HG02852 (cell line): ENCODE data around the gene CTSD.
A peak's percentile ranks its signal among the peaks of the same experiment; 100 is the strongest.
"Not testable (repeated sequence)": the region's sequence is repeated elsewhere in the genome, so short reads cannot be mapped to it uniquely, and the experiment has no call there.

Experiments used
- ATAC-seq: cut with Tn5 transposase; IDR thresholded peaks from one replicate; pipeline ENCODE4 v1.9.1; 2021; ENCODE audit warnings: mild to moderate bottlenecking, moderate library complexity; ENCODE audit not compliant: unreplicated experiment

CTSD gene

DNA sequence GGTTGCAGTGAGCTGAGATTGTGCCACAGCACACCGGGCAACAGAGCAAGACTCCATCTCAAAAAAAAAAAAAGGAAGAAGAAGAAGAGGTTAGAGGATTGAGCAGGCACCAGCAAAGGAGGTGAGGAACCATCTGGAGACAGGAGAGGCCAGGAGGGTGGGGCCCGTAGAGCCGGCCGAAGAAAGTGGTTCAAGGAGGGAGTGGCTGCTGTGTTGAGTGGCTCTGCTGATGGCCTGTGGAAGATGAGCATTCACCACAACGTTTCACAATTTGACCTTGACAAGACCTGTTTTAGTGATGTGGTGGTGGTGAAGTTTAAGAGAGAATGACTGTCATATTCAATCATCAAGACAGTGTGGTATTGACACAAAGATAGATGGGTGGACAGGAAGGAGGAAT is 6.8 kb upstream of the CTSD start:
- no peak for ATAC-seq

DNA sequence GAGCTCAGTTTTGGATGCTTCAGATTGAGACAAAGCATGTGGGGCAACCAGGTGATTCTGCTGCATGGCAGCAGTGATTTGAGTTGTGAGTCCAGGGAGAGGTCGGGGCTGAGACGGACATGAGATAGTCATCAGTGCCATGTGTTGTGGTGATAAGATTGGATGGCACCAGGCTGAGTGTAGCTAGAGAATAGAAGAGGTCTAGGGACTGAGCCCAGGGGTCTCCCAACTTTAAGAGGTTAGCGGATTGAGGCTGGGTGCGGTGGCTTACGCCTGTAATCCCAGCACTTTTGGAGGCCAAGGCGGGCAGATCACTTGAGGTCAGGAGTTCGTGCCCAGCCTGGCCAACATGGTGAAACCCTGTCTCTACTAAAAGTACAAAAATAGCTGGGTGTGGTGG is 6.3 kb upstream of the CTSD start:
- no peak for ATAC-seq

GRCh38 chr11:1769304-1769936 is 5.7 kb upstream of the CTSD start:
- not testable (repeated sequence) for ATAC-seq

DNA sequence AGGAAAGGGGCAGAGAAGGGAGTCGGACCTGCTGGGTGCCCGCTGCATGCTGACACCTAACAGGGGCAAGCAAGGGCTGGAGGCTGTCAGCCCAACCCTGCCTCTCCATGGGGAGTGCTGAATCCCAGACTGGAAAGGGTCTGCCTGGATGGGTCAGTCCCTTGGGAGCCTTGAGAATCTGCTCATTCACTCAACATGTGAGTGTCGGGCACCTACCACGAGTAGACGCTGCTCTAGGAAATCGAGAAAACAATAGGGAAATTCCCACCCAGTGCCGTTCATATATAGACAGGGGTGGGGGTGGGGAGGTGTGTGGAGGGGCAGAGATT is 4.4 kb upstream of the CTSD start:
- ATAC-seq, result no peak

- no peak for ATAC-seq
Observed at GRCh38 chr11:1767399-1768140, 3.8 kb upstream of the CTSD start.

GRCh38 chr11:1766719-1767398 is 3.1 kb upstream of the CTSD start:
- ATAC-seq, result no peak

DNA sequence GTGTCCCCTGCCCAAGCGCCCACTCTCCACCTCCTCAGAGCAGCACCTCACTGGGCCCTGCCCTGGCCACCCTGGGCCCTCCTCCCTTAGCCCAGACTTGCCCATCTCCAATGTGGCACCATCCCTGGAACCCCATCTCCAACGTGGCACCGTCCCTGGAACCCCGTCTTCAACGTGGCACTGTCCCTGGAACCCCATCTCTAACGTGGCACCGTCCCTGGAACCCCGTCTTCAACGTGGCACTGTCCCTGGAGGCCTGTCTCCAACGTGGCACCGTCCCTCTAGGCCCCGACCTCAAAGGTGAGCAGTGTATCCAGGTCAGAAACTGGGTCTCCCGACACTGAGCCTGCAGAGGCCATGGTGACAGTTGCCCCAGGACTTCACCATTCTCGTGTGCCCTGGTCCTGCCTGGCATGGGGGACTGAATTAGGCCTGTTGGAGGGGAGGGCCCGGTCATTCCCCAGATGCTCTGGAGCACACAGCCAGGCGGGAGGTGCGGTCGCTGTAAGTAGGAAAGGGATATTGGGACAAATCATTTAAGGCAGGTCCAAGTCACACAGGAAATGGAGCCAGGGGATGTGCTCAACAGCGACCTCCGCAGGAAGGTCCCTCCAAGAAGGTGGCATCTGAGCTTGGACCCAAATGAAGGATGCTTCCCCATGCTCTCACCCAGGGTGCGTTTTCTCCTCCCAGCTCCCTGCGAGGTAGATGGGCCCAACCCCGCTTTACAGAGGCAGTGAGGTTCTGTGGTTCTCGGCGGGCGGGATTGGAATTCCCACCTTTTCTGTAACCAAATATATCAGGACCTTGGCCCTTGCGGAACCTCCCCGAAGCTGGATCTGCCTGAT is 2.4 kb upstream of the CTSD start:
- no peak for ATAC-seq

GRCh38 chr11:1763336-1763795 is 361 bp downstream of the CTSD start:
- peak; percentile 34 for ATAC-seq

- no peak for ATAC-seq
Observed at GRCh38 chr11:1762537-1763302, 1.0 kb downstream of the CTSD start.

- ATAC-seq, result no peak
Observed at GRCh38 chr11:1761857-1762536, 1.7 kb downstream of the CTSD start.

- ATAC-seq, result no peak
Observed at GRCh38 chr11:1761110-1761856, 2.4 kb downstream of the CTSD start.

GRCh38 chr11:1760351-1761109 is 3.2 kb downstream of the CTSD start:
- ATAC-seq, result no peak

DNA sequence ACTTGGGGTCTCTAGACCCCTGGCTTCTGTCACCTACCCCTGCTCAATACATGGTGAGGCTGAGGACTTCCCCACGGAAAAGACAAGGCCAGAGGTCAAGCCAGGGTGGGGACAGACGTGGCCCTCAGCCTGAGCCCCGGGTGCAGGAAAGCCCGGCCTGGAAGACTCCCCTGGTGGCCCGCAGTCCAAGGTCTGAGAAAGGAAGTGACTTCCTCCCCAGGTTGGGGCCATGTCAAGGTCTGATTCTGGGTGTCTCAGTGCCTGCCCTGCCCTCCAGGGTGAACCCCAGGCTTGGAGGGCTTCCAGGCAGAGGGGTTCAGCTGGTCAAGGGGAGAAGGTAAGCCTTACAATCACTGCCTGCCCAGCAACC is 3.9 kb downstream of the CTSD start:
- no peak for ATAC-seq

DNA sequence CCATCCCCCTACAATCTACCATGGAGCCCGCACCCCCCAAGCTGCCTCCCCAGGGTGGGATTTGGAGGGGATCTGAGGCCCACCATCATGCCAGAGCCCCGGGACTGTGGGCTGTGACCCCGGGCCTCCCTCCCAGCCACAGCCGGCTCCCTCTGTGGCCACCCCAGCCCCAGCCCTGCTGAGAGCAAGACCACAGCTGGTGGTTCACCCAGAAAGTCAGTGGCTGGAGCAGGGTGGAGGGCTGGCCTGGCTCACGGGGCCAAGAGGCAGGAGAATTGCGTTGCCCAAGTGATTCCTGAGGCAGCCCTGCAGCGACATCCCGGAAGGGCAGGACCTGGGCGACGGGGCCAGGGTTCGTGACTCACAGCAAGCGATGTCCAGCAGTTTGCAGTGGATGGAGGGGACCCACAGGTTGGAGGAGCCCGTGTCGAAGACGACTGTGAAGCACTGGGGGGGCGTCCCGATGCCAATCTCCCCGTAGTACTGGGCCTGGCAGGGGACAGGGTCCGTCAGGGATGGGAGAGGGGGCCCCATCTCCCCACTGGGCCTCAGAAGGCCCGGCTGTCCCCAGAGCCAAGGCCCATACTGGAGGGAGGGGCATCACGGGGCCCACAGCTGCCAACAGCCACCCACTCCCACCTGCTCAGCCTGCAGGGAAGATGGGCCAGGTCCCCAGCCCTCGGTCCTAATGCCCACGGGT is 4.4 kb downstream of the CTSD start:
- ATAC-seq, result no peak

DNA sequence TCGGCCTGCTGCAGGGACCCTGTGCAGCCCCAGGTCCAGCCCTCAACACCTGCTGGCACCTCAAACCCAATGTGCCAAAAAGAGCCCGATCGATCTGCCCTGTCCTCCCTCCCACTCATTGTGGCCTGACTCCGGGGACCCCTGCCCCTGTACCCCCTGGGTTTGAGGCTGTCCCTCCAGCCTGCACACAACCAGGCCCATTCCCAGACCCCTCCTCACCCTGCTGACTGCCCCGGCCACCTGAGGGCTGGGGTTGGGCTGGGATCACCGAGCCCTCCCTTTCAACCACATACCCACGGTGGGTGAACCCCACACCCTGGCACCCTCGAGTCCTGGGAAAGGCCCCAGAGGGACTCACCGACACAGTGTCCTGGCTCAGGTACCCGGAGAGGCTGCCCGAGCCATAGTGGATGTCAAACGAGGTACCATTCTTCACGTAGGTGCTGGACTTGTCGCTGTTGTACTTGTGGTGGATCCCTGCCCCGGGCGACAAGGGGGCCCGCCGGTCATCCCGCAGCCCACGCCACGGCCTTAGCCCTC is 5.0 kb downstream of the CTSD start:
- no peak for ATAC-seq

DNA sequence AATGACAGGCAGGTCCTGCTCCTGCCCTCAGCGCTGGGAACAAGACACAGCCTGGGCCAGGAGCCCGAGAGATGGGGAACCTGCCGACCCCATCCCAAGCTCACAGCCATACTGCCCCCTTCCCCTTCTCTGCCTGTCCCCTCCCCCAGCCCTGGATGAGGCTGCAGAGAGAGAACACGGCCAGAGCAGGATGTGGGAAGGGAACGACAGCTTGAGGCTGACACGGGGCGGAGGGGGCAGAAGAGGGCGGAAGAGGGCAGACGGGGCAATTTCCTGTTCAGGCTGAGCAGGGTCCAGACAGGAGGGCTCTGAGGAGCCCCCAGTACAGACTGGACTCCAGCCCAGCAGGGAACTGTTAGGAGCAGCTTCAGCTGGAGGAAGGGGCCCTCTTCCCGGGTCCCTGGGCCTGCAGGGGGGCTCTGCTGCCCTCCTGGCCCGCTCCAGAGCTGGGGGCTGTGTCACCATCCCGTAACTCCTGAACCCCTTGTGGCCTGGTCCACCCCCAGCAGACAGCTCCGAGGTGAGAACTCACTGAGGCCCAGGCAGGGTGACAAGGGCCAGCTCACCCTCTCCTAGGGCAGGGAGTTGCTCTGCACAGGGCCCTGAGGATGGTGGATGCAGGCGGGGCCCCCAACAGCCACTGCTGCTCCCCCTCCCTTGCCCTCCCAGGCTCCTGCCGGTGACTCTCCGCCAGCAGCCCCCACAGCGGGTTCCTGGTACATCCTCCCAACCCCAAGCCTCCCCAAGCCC is 5.7 kb downstream of the CTSD start:
- no peak for ATAC-seq
